GM10248 (cell line): Measurements from ENCODE around the gene BCL2L14.
"Not testable (repeated sequence)": the region's sequence is repeated elsewhere in the genome, so short reads cannot be mapped to it uniquely, and the experiment has no call there.

Experiments used
- CTCF ChIA-PET: fragments of 300-600 bp; sonication (Branson Sonifier 250); formaldehyde crosslinking; extraction: SDS; loops from one replicate; lab custom pipeline; 2021; ENCODE audit warnings: antibody characterized with exemption; lab: Yijun Ruan, JAX
- POLR2A ChIA-PET: fragments of 350-650 bp; sonication (Branson Sonifier 250); formaldehyde crosslinking; extraction: SDS; loops from one replicate; lab custom pipeline; 2020; ENCODE audit warnings: antibody characterized with exemption; lab: Yijun Ruan, JAX
- DNase-seq: peaks from one replicate; pipeline ENCODE4 v3.0.0; 2012; ENCODE audit errors: extremely low spot score
- TF ChIP-seq, protein P1 (sequence below): IDR thresholded peaks from 2 replicates; pipeline ENCODE4 v1.5.1; 2012; ENCODE audit warnings: mild to moderate bottlenecking, low read depth; ENCODE audit errors: extremely low read depth, missing control alignments, control extremely low read depth

BCL2L14 gene

DNA sequence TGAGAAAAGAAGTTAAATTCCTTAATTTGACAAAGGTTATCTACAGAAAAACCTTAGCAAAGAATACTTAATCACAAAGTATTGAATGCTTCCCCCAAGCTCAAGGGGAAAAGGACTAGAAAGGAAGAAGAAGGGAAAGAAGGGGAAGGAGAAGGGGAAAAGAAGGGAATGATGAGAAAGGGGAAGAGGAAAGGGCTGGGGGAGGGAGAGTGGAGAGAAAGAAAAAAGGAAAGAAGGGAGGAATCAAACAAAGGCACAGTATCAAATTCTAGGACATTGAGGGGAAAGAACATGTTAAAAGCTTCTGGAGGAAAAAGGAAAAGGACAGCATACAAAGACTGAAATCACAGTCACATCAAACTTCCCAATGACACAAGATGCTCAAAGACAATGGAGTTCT lies 70.3 kb downstream of the BCL2L14 start:
- TF ChIP-seq, protein P1, sequence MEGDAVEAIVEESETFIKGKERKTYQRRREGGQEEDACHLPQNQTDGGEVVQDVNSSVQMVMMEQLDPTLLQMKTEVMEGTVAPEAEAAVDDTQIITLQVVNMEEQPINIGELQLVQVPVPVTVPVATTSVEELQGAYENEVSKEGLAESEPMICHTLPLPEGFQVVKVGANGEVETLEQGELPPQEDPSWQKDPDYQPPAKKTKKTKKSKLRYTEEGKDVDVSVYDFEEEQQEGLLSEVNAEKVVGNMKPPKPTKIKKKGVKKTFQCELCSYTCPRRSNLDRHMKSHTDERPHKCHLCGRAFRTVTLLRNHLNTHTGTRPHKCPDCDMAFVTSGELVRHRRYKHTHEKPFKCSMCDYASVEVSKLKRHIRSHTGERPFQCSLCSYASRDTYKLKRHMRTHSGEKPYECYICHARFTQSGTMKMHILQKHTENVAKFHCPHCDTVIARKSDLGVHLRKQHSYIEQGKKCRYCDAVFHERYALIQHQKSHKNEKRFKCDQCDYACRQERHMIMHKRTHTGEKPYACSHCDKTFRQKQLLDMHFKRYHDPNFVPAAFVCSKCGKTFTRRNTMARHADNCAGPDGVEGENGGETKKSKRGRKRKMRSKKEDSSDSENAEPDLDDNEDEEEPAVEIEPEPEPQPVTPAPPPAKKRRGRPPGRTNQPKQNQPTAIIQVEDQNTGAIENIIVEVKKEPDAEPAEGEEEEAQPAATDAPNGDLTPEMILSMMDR: no peak
- CTCF ChIA-PET: interaction anchor here (0.8 to 1.8 kb wide), 2 partner anchors 30 to 187 kb away, joined by 3 to 5 read pairs; no protein-coding TSS in a partner anchor
- POLR2A ChIA-PET: no interaction called here

DNA sequence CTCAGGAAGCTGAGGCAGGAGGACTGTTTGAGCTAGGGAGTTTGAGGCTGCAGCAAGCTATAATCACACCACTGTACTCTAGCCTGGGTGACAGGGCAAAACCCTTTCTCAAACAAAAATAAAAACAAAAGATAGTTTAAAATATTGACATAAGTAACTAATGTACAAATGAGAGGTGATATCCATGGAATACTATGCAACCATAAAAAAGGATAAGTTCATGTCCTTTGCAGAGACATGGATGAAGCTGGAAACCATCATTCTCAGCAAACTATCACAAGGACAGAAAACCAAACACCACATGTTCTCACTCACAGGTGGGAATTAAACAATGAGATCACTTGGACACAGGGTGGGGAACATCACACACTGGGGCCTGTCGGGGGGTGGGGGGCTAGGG lies 73.8 kb downstream of the BCL2L14 start:
- CTCF ChIA-PET, POLR2A ChIA-PET, DNase-seq: not testable (repeated sequence)

More for the DNA sequence above, 70.3 kb downstream of the BCL2L14 start:
- DNase-seq: no peak

DNA sequence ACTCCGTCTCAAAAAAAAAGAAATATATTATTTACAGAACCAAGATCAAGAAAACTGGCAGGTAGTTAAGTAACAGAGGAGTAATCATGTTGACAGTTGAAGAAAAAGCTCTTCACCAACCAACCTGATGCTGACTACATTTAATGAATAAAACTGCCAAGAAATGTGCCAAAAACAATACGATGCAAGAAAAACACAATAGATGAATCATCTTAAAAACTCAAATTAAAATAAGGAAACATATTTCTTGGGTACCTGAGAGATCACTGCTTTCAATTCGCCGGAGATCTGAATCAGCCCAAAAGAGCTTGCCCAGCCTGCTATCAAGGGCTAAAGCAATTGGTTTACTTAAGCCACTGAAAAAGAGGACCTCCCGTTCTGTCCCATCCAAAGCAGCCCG lies 76.4 kb downstream of the BCL2L14 start:
- POLR2A ChIA-PET: no interaction called here

More for the DNA sequence above, 76.4 kb downstream of the BCL2L14 start:
- CTCF ChIA-PET: interaction anchor here (0.6 kb wide), 1 partner anchor 35 kb away, joined by 3 read pairs; no protein-coding TSS in a partner anchor
- DNase-seq: no peak
- TF ChIP-seq, protein P1: no peak
